ENCODE measurements around the gene GMPPA. TPM values are rescaled to one million over a fixed set of nuclear protein-coding genes. Genes with fewer than 3 reads are reported as not detected.

The GMPPA gene
- 64.9 TPM for polyA plus RNA-seq (2013, experiment 1 of 2; ENCODE audit: insufficient read length)
- polyA plus RNA-seq (2013, experiment 2 of 2; ENCODE audit: insufficient read length) = 60.4 TPM

DNA sequence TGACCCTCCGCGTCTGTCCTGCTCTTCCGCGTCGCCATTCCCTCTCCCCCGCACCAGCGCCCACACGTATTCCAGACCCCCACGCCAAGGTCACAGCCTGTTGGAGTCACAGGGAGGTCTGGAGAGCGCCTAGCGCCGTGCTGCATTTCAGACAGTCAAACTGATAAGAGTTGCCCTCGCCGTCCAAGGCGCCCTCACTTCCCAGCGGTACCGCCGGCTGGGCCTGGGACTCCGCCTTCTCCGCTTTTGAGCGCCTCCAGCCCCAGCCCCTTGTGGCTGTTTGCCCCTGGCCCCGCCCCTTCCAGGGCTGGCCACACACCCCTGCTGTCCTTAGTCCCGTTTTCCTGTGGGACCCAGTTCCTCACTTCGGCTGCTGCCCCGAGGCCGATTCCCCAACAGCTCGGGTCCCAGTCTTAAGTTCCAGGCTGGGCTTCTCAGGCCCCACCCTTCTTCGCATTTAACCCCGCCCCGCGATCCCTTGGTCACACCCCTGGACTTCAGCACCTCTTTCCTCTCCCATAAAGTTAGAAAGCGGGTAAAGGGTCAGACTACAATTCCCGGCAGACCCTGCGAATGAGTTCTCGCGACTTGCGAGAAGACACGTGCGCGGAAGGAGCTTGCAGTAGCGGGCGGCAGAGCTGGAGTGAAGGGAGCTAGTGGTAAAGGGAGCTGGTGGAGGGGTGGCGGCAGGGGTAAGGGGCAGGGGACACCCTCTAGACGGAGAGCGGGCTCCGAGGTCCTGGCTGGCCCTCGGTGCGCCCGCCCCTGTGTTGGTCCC lies at the start of gene GMPPA:
Gene GMPPA (plus strand): TSS at position 612 of the 778 bp plus-strand sequence. CDS start 1,085 bp downstream, outside the sequence.
- DNase-seq = peak; percentile 99

DNA sequence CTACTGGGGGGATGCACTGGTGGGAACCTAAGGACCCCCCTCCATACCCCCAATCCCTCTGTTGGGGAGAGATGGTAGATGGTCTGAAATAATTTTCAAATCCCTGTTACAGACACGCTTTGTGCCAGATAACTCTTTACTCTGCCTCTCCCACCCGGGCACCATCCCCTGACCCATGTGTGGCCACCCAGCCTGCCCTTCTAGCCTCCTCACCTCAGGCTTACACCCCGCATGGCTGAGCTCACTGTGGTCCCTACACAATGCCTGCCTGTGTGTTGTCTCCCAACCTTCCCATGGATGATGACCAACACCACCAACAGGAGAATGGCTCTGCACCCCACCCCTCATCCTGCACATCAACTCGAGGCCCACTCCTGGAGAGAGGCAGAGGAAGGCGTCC lies 49.1 kb upstream of the GMPPA start:
- DNase-seq = no peak

DNA sequence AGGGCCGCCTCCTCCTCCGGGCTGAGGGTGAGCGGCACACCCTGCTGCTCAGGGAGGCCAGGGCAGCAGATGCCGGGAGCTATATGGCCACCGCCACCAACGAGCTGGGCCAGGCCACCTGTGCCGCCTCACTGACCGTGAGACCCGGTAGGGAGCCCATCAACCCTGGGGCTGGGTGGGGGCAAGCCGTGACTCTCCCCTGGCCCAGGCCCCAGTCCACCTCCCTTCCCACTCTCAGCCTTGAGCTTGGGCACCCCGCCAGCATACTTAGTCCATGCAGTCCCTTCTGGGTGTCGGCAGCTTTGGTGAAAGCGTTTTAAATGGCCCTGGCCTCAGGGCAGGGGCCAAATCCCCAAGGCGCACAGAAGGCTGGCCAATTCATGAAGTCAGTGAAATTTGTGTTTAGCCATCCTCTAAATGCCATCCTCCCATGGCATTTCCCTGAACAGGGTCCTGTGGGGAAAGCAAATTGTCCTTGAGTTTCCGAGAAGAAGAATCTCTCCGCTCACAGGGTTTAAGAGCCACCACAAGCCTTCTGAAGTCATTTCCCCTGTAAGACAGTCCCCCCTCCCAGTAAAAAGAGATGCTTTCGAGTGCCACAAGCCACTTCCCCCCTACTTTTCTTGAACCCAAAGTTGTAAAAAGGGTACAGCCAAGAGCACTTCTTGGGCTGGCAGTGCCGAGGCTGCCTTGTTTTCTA lies 46.9 kb upstream of the GMPPA start:
- DNase-seq = peak; percentile 53

DNA sequence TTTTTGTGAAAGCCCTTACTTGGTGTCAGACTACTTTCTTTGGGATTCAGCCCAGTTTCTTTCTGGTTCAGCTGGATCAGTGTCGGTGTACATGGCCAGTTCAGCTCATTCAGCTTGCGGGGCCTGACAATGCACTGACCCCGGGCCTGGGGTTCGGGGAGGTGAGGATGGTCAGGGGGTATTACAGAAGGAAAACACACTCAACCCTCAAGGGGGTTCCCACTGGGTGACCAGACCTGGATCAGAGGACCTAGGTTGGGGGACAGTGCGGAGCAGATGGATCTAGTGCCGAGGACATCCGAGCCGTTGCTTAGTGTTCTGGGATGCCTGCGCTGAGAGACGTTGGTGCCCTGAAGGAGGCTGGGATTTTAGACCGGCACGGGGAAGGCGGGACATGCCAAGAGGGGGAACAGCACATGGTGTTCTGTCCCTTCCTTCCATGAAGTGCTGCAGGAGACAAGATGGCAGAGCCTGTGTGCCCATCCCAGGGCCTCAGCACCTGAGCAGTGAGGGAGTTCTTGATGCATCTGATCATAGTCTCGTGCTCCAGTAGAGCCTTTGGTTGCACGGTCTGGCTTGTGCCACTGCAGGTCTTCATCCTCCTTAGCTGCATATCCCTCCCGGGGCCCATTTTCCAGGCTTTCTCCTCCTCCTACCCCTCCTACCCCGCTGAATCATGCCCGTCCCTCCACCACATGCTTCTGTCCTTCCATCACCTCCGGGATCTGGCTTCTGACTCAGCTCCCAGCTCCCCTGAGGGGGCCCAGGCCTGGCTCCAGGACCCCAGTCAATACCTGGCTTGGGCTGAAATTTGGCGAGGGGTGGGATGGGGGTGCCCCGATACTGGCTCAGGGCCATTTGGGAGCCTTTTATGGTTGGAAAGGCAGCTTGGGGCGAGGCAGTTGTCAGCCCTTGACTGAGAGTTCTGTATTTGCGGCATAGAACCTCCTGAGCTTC lies 46.1 kb upstream of the GMPPA start:
- peak; percentile 99 for DNase-seq

DNA sequence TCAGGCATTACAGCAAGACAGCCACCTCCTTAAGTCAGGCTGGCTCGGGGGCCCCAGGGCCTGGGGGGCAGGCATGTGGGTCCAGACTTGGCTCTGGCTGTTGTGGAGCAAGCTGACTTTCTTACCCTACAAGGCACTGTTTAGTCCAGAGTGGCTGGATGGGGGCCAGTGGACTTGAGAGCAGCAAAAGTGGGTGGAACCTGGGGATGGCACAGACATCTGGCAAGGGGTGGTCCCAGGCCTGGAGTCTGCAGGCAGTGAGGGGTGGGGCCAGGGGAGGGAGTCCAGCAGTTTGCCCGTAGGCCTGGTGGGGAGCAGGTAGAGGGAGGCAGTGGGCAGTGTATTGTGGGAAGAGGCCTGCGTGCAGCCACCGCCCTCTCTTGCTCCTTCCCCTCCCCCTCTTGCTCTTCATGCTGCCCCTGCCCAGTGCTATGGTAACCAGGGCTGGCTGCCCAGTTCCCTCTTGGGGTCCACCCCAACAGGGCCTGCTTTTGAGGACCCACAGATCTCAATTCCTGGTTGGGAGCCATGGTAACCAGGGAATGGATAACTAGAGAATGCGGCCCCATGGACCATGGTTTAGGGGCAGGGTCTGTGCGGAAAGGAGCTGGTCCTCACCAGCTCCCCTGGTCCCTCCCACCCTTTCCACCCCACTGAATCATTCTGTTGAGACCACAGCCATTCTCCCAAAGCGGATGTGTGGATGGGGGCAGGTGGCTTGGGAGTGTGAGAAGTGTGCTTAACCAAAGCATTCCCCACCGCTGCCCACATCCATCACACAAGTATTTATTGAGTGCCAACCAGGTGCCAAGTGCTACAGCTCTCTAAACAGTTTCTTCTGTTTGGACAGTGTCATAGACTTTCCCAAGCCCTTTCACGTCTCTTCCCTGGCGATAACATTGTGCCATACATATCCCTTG lies 44.8 kb upstream of the GMPPA start:
- DNase-seq = peak; percentile 98

DNA sequence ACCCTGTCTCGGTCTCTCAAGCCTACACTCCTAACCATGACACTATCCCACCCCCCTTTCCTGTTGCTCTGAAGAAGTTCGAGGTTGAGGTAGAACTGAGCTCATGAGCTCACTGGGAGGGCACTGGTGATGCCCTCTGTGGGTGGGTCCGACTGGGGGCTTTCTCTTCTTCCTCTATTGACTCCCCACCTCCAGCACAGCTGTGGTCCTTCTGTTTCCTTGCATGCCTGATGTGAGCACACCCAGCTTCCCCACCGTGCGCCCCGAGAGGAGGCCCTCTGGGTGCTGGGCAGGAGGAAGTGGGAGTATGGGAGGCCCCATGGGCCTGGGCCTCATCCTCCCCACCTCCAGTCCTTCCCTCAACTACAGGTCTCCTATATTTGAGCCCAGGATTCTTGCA lies 43.1 kb upstream of the GMPPA start:
- no peak for DNase-seq

DNA sequence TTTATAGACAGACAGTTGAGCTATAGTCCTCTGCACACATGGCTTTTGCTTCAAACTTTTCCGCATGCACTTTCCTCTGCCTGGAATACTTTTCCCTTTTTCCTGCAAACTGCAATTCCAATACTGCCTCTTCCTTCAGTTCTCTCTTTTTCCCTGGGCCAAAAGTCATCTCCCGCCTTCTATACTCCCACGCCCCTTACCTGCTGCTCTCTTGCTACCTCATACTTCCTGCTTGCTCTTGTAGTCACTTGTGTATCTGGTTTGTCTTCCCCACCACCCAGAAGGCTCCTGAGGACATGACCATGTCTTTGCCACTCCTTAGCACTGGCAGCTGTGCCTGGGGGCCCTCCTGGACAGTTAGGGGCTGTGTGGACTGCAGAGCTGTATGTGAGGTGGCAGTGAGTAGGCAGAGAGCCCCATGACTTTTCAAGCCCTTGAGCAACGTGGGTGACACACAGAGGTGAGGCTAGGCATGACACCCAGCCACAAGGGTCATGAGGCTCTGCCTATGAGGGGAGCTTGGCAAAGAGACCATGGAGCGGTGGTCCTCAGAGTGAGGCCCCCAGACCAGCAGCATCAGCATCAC lies 40.8 kb upstream of the GMPPA start:
- no peak for DNase-seq

DNA sequence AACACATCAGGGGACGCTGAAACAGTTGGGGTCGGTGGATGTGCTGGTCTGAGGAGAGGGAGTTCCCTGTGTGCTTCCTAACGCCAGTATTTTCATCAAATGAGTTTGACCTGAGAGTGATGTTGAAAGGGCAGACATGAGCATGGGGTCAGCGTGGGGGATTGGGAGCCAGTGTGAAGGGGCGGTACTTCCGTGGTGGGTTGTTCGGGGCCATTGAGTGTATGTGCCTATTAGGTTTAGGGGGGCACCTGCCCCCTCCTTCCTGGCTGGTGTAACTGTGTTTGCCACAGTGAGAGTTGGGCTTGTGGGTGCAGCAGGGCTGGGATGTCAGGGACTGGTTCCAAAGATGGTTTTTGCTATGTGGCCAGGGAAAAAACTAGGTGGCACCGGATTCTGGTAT lies 39.7 kb upstream of the GMPPA start:
- no peak for DNase-seq

DNA sequence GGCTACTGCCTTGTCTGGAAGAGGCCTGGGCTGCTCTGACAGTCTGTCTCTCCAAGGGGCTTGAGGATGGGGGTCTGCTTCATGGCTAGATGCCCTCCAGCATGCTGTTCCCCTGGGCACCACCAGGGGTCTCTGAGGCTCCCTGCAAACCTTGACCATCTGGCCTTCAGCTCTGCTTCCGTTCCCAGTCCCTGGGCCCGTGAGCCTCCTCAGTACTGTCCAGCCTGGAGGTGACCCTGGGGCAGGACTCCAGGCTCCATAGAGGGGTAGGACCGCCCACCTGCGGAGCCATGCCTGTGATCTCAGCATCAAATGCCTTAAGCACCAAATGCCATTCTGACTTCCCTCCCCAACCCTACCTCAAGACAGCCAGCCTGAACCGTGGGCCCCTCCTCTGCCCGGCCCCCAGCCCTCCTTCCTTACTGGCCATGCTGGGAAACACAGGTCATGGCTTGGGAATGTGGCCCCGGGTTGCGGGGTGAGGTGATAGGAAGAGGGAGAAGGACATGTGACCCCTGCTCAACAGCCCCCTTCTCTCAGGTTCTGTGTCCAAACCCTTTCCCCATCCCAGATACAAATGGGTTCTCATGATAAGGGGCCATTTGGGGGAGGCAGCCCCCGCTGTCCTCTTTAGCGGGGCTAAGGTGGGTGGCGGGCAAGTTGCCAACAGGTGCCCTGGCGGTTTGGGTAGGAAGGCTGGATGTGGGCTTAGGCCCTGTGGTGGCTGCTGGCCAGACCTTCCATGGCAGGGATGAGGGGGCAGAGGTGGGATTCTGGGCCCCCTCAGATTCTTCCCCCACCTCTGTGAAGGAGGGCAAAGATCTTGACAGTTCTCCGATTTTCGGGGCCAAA lies 39.0 kb upstream of the GMPPA start:
- peak; percentile 58 for DNase-seq

DNA sequence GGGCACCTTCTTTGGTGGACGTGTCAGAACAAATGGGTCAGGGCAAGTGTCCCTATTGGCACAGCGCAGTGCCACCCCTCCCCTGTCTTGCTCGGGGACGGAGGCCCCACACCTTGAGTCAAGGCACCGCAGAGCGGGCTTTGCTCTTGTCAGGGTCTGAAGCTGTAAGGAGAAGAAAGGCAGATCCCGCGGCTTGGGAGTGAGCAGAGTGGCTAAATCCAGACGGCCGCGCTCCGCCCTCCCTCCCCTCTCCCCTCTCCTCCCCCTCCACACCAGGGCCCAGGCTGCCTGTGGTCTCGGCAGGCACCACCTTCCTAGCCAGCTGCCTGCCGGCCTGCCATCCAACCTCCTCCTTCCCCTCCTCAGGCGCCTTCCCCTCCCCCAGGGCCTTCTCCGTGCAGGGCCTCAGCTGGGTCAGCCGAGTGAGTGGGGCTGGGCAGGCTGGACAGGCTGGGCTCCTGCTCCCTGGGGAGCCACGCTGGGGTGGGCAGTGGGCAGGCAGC lies 38.2 kb upstream of the GMPPA start:
- peak; percentile 92 for DNase-seq

DNA sequence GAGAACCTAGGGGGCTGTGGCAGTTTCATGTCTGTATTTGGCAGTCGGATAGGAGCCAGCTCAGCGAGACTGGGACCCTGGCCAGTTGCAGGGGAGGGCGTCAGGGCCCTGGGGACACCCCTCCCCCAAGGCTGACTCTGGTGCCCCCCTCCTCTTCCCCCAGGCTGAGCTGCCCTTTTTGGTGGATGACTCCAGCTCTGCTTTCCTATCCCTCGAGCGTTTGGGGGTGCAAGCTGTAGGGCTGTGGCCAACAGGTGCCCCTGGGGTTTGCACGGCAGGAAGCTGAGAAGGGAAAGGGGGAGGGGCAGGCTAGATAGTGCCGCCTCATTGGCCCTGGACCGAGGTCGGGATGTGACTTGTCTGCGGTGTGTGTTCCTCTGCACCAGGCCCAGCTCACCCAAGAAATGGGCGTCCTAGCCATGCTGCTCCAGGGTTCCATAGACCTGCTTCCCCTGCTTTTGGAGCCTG lies 37.6 kb upstream of the GMPPA start:
- DNase-seq = peak; percentile 57

DNA sequence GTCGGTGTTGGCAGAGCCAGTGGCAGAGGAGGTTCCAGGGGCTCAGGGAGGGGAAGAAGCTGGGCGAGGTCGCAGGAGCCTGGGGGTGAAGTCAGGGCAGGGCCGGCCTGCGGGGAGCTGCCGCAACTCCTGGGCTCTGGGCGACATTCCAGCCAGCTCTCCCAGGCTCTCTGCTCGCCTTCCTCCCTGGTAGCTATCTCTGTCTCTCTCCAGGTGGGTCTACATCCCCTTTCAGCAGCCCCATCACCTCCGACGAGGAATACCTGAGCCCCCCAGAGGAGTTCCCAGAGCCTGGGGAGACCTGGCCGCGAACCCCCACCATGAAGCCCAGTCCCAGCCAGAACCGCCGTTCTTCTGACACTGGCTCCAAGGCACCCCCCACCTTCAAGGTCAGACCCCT lies 37.0 kb upstream of the GMPPA start:
- DNase-seq = no peak

DNA sequence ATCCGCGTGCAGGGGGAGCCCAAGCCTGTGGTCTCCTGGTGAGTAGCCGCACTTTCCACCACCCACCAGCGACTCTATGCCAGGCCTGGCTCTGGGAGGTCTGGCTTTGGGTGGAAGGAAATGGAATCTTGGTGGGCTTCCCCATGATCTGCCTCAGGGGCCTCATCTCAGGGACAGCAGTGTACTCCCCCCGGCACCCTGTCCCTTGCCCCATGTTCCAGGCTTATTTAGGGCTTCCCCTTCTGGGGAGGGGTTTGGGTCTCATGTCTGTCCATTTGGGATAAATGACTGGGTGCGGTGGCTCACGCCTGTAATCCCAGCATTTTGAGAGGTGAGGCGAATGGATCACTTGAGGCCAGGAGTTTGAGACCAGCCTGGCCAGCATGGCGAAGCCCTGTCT lies 36.3 kb upstream of the GMPPA start:
- DNase-seq = no peak

DNA sequence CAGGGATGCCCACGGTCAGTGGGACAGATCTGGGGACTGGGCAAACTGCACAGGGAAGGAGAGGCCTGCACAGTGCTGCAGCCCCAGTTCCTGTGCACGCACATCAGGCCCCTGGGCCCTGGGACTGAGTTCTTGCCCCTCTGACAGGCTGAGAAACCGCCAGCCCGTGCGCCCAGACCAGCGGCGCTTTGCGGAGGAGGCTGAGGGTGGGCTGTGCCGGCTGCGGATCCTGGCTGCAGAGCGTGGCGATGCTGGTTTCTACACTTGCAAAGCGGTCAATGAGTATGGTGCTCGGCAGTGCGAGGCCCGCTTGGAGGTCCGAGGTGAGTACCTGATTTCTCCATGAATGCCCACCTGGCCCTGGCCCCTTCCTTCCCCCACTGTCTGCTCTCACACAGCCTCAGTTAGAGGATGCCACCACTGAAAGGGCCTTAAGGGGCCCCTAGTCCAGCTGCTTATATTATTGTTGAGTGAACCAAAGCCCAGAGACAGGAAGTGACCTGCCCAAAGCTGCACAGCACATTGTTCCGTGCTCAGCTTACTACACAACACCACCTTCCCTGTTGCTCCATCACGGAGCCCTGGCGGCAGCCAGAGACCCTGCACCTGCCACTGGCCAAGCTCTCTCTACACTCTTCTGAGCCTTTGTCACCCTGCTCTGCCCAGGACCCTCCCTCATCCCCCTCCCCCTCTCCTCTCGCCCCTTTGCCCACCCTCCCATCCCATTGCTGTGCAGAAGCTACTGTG lies 34.2 kb upstream of the GMPPA start:
- DNase-seq = no peak

DNA sequence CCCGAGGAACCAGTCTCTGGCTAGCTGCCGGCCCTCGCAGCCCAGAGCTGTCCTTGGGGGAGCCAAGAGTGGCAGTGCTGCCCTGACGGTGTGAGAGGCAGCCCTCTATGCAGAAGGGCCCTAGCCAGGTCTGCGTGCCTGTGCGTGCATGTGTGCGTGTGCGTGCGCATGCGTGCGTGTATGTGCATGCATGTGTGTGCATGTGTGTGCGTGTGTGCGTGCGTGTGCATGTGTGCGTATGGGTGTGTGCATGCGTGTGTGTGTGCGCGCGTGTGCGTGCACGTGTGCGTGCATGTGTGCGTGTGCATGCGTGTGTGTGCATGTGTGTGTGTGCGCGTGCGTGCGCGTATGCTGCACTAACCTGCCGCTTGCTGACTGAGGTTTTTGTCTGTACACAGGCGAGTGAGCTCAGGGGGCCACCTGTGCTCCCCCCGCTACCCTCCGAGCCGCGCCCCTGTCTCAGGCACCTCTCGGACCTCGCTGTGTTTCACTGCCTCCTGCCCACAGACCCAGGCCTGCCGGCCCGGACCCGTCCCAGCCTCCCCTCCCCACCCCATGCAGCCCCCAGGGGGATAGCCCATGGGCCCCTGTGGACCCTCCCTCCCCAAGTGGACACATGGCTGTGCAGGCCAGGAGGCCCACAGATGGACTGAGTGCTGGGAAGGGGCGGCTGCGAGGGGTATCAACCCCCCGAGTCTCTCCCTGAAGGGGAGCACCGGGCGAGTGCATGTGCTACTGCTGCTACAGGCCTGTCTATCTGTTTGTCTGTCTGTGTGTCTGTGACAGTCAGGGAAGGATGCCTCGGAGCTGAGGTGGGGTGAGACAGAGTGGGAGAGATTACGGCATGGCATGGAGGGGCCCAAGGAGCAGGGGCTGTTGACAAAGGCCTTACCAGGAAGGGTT lies 32.8 kb upstream of the GMPPA start:
- no peak for DNase-seq

DNA sequence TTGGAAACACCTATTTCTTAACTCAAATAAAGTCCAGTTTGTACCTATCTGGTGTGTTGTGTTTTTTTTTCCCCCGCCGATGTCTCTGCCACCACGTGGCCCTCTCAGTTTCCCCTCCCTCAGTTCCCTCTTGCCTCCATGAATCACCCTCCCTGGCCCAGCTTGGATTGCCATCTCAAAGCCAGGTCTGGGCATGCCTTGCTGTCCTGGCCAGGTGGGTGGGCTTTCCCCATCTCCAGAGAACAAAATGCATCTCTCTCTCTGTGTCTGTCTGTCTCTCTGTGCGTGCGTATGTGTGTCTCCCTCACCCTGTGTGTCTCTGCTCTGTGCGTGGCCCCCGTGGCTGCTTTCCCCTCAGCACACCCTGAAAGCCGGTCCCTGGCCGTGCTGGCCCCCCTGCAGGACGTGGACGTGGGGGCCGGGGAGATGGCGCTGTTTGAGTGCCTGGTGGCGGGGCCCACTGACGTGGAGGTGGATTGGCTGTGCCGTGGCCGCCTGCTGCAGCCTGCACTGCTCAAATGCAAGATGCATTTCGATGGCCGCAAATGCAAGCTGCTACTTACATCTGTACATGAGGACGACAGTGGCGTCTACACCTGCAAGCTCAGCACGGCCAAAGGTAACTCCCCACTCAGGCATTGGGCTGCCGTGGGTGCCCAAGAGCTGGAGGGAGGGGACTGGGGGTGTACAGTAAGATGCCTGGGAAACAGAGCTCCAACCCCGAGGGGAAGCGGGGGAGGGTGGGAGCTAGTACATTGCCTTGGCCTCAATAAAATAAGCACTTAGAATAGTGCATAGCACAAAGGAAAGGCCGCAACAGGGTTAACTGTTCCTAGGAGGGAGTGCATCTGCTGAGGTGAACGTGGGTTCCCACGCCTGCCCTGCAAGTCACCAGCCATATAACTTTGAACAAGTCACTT lies 31.6 kb upstream of the GMPPA start:
- DNase-seq = no peak

DNA sequence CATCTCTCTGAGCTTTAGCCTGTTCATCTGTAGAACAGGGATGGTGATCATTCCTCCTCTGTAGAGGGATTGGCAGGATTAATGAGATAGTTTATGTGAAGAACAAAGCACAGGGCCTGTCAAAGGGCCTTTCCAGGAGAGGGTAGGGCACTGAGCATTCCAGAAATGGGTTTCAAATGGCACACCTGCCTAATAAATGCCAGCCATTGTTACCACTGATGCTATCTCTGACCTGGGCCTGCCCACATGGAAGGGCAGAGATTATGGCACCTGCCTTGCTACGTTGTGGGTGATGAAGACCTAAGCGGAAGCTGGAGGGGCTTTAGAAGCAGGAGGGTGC lies 31.0 kb upstream of the GMPPA start:
- no peak for DNase-seq
